HG02970 (cell line): ENCODE results near the gene GLRX.
"Not testable (repeated sequence)": the region's sequence is repeated elsewhere in the genome, so short reads cannot be mapped to it uniquely, and the experiment has no call there.

ENCODE experiments used
- ATAC-seq: cut with Tn5 transposase; IDR thresholded peaks from one replicate; pipeline ENCODE4 v1.9.1; 2021; ENCODE audit warnings: mild to moderate bottlenecking, moderate library complexity, moderate number of reproducible peaks; ENCODE audit not compliant: unreplicated experiment, low FRiP score

Gene GLRX

DNA sequence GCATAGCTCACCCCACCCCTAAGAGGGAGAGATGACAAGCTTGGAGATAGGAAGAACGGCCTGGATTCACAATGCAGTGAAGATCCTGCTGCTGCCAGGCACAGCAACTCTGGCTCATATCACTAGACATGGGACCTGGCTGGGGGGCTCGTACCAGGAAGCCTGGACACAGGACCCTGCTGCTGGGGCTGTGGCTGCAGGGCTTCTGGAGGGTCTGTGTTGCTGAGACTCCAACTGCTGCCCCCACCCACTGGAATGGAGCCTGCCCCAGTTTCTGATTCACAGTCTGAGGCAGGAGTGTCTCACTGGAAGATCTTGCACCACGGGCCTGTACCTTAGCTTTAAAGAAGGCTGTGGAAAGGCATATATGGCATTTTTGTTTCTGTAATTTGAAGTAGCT, 31.0 kb upstream of the GLRX start:
- no peak for ATAC-seq

DNA sequence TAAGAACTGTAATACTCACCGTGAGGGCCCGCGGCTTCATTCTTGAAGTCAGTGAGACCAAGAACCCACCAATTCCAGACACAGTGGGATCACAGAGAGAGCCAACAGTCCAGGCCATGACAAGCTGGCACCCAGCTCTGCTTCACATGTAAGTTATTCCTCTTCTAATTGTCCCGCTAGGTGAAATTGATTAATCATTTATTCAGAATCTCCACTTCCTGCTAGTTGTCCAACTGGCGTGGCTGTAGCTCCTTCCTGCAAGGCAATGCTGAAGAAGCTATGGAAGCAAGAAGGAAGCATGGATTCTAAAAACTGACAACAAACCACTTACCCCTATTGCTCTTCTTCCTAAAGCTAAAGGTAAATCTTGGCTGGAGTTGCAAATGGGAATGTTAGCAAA, 30.0 kb upstream of the GLRX start:
- ATAC-seq = no peak

DNA sequence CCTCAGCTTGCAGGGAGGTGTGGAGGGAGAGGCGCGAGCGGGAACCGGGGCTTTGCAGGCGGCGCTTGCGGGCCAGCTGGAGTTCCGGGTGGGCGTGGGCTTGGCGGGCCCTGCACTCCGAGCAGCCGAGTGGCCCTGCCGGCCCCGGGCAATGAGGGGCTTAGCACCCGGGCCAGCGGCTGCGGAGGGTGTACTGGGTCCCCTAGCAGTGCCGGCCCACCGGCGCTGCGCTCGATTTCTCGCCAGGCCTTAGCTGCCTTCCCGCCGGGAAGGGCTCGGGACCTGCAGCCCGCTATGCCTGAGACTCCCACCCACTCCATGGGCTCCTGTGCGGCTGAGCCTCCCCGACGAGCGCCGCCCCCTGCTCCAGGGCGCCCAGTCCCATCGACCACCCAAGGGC, 28.6 kb upstream of the GLRX start:
- ATAC-seq = not testable (repeated sequence)

DNA sequence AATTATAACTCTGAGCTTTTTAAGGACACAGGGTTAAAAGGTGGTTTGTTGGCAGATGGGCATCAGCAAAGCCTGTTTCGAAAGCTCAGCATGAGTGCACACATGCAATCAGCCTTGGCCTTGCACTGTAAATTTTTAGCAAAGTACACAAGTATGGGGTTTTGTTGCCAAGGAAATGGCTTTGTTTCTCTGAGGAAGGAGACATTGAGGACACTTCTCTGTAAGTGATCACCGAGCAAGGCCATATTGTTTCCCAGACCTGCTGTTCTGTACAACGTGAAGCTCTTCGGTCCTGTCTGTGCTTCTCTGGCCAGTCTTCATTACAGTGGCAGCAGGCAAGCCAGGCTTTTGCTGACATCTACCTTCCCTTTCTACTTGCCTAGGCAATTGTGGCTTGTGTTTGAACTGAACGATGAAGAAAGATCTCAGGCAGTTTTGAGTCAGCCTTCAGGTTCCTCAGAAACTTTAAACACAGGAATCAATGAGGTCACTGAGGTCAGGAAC, 27.9 kb upstream of the GLRX start:
- no peak for ATAC-seq

DNA sequence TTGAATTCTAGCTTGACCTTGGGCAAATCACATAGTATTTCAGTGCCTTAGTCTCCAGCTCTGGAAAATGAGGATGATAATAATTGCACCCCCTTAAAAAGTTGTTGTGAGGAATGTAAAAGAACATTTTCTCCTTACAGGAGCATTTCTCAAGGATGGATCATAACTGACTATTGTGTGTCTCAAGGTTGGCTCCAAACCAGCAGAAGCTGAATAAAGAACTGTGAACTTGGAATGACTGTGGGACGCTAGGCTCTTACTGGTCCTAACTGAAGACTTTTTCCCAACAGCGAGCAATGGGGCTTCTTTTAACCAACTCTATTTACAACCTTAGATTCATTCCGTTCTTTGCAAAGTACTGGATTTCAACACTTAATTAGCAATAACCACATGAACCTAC, 26.2 kb upstream of the GLRX start:
- no peak for ATAC-seq

DNA sequence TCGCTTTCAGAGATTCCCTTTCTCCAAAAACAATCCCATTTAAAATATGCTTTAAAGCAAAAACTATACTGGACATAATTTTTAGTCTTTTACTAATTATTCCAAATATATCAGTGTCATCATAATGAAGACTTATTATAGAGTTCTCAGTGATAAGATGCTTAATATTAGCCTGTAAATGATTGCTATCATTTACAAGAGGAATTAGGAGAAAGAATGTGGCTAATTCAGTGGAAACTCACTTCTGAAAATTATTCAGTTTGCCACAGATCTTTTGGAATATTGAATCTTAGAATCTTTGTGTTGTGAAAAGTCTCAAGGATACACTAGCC, 24.7 kb upstream of the GLRX start:
- ATAC-seq = no peak

DNA sequence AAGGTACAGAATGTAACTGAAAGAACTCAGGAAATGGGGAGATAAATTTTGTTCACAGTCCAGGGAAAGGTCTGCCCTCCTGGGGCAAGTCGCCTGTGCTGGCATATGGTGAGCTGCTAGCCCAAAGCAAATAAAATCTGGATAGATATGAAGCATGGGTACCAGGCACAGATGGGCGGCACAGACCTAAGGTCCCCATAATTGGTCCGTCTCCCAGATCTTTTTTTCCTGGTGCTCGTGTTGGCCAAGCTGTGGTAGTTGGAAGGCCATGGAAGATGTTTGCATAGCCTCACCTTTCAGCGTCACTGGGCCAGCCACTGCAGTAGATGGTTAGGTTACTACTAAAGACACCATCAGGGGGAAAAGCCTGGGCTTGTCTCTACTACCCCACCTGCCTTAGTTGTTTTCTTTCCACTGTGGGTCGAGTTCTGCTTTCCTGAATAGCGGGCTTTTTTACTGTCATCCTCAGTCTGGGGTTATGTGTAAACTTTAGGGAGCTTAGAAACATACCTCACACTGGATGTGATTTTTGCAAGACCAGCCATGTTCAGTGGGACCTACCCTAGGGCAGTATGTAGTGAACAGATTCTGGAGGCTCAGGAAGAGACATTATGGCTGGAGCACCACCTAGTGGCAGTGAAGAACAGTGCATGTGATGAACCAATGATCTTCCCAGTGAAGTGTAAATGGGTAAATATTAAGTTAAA, 24.2 kb upstream of the GLRX start:
- no peak for ATAC-seq

DNA sequence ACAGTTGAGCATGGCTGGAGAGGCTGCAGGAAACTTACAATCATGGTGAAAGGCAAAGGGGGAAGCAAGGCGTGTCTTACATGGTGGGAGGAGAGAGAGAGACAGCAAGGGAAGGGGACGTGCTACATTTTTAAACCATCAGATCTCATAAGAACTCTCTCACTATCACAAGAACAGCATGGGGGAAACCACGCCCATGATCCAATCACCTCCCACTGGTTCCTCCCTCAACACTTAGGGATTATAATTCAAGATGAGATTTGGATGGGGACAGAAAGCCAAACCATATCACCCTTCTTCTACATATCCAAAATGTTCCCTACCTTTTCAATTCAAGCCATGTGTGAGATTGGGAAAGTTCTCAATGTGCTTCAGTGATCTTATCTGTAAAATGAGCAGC, 22.9 kb upstream of the GLRX start:
- no peak for ATAC-seq

DNA sequence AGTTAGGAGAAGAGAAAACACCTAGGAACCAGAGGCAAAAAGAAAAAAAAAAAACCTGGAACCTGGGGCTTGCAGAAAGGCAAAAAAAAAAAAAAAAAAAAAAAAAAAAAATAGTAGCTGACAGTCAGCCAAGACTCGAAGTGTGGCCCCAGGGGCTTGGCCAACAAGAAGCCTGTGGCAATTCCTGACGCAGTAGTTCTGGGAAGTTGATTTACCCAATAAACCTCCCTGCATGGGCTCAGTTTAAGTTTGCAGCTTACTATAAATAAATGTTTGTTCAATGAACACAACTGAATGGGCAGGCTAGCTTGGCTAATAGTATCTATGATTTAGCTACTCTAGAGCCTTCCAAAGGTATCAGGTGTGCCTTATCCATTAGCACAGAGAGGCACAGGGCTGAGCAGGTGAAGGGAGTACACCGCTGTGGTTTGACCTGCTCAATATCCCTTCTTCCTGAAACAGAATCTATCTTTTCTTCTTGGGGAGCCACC, 21.3 kb upstream of the GLRX start:
- ATAC-seq = no peak

DNA sequence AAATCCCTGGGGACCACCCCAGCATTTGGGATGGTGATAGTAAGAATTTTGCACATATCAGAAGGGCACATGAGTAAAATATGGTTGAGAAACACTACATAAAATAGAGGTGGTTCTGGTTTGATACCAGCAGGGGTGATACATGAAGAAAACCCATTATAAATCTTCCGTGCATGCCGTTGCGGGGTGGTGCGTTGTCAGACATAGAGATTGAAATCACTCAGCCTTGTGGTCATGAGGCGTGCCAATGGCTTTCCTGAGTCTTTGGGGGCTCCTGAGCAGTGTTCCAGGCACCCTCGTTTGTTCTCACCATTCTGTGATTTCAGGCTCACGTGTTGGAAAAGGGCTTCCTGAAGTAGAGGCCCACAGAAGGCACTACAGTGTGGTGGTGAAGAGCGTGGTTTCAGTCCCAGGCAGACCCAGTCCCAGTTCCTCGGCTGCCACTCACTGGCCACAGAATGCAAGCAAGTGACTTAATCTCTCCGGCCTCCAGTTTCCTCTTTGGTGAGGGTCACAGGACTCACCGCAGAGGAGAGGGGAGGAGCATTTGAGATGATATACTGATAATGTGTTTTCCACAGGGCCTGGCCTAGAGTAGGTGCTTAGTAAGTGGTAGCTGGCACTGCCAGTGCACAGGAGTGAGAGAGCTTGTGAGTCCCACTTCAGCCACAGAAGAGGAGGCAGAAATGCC, 20.5 kb upstream of the GLRX start:
- ATAC-seq = peak; percentile 72

DNA sequence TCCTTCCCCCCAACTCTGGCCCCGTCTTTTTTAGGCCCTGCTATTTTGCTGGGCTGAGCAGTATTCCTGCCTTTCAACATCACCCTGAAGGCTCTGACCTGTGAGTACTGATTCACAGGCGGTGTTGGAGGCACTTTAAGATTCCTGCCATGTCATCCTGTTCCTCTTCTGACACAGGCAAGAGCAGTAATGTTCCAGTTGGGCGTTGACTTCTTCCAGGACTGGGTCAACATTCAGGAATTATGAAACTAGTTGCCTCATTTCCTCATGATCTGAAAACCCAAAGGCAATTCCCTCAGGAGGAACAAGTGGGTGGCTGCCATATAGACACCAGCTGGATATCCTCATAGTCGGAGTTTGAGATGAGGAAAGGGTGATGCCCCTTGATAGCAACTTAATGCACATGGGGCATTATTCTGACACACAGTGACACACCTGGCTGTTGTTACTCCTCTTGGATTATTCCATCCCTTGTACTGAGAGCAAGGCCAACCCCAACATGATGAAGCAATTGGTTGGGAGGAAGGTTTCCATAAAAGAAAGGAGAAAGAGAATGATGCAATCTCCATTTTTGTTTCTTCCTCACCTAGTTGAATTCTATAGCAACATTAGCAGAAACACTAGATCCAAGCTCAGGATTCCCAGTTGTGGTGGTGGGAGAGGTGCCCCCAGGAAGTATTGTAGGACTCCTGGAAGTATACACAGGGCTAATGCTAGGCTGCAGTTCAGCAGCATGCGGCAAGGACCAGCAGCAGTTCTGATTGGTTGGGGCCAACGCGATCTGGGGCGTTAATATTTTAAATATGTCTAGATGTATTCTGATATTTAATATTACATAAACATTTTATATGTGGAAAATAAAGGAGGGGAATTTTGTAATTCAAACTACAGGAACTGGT, 19.6 kb upstream of the GLRX start:
- ATAC-seq = no peak

DNA sequence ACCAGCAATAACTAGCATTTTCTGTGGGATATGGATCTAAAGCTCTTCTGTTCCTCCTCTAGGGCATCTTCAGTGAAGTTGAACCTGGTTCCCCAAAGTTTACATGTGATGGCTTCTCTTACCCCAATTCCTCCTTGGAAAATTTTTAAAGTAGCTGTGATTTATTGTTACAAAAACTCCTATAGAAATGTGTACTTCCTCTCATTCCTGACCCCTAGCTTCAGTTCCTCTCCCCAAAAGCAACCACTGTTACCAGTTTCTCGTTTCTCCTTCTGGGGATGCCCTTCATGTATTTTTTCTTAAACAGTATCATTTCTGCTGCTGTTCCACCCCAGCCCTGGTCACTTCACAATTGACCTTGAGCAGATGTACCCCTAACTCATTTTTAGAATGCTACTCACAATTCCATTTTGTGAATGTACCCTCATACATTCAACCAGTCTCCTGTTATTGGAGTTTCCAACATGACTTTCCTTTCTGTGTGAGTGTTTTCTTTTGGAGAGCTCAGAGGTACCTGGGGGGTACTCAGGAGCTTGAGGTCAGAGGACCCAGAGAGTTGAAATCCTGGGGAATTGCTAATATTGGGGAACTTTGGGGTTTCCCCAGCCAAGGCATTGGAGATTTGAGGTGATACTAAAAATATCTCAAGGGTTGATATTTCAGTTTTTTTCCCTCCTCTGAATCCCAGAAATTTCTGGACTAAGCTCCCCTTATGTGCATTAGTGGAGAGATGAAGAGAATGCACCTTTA, 18.6 kb upstream of the GLRX start:
- ATAC-seq = no peak

DNA sequence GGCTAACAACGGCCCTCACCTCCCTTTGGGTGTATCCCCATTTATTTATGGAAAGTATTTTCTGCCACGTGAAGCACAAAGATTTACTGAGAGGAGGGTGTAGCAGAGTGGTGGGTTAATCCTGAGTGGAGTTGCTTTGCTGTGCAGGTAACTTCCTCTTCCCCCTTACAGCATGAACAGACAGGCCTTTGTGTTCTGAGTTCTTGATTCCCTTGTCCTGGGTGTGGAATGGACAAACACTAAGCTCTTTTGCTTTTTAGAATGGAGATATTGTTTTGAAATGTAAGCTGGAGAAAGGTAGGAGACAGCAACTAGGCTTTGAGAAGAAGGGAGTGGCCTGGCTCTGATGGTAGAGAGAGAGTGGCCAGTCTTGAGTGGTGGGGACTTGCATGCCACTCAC, 17.1 kb upstream of the GLRX start:
- no peak for ATAC-seq

DNA sequence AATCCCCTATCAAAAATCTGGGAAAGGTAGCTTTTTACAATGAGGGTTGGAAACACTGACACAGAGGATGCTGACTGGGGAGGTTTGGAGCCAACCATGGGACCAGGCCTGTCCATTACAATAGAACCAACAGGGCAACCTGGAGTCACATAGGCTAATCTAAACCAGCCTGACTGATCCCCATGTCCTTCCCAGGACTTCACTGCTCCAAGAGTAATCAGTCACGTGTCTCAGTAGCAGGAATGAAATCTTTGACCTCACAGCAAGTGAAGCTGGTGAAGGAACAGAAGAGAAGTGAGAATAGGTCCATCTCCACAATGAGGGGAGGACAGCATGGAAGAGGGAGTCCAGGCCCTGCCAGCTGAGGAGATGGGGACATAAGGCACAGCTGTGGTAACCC, 16.0 kb upstream of the GLRX start:
- no peak for ATAC-seq

DNA sequence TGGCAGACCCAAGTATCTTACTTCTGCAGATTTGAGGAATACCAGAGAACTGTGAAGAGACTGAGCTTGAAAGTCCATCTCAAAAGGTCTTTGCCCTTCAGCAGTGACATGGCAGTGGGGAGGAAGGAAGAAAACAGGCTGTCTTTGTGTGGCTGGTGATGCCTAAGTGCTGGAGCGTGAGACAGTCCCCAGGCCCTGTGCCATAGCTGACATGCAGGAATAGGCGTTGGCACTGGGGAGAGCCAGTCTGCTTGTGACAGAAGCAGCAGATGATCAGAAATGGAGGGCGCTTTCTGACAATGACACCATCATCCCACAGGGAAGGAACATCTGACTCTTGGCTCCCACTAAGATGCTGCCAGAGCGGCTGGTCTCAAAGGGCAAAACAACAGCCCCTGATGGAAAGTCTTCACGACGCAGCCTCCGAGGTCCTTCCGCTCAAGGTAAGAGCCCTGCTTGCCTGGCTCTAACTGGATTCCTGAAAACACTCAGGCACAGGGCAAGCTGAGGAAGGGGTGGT, 15.5 kb upstream of the GLRX start:
- no peak for ATAC-seq

DNA sequence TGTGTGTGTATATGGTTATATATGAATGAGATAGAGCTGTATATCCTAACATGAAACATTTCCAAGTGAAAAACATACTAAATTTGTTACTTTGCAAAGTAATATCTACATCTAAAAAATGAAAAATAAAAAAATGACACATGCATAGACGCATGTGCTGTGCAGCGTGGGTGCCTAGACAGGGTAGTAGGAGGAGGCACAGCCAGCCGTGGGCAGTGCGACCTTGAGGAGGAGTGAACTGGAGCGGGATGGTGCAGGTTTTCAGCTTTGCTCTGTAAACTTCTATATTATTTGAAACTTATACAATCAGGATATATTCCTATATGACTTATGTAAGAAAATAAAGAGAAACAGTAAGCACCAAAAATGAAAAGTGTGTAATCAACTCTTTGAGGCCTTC, 15.0 kb upstream of the GLRX start:
- no peak for ATAC-seq

DNA sequence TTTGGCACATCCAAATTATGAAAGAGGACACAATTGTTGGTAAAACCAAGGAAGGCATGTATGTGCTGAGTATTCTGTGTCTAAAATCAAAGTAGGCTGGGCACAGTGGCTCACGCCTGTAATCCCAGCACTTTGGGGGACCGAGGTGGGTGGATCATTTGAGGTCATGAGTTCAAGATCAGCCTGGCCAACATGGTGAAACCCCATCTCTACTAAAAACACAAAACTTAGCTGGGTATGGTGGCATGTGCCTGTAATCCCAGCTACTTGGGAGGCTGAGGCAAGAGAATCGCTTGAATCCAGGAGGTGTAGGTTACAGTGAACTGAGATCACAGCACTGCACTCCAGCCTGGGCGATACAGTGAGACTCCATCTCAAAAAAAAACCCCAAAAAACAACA, 14.4 kb upstream of the GLRX start:
- not testable (repeated sequence) for ATAC-seq

DNA sequence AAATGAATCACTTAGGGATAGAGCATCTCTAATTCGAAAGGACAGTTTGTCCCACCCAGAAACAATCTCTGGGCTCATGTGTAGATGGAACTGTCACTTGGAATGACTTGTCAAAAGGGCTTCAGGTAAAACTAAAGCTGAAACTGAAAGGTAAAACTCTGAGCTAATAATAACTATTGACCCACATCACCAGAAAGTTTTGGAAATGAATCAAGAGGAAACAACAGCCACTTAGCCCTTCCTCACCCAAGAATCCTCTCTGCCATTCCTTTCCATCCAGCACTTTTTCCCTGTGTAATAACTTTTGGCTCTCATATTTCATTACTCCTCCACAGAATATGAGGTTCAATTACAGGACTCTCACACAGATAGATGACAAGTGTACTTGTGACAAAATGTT, 14.0 kb upstream of the GLRX start:
- ATAC-seq = no peak

DNA sequence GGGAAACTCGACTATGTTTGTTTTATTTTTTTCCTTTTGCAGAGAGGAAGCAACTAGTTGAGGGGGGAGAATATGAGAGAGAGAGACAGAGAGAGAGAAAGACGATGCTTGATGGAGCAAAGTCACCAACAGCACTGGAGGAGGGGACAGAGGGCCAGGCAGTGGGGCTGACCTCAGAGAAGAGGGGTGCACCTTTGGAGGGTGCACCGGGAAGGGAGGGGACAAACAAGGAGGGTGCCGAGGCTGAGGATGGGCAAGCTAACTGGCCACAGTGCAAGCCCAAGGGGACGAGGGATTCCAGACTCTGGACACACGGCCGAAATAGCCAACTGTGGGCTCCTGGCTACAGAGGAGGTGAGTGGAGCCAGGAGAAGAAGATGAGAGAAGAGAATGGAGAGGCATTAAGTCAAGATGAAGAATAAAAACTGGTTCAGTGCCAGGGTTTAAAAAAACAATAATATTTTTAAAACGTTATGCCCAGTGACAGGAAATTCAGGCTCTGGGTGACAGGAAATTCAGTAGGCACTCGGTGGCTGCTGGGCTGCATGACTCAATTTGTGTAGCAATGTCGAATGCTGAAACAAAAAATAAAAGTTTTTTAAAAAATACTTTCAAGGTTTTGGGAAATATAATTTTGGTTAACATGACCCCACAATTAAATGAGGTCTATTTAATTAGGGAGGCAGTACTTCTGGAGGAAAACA, 13.3 kb upstream of the GLRX start:
- ATAC-seq = no peak

DNA sequence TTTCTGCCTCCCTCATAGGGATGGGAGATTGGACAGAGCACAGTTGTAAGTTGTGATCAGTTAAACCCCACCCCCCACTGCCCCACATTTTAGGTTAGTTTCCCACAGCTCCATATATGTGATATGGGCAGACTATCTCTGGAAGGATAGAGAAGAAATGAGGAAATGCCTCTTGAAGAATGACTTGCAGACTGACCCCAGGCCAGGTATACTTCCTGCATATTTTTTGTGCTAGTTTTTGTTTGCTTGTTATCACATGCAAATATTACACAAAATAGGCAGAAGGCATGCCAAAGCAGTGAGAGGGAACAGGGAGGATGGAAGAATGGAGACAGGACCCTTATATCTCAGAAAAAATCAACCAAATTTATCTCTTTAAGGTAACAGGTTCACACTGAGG, 10.1 kb upstream of the GLRX start:
- ATAC-seq = no peak
